ENCODE data around the gene AVPI1. TPM values are rescaled to one million over a fixed set of nuclear protein-coding genes. Genes with fewer than 3 reads are reported as not detected.

AVPI1 gene, protein sequence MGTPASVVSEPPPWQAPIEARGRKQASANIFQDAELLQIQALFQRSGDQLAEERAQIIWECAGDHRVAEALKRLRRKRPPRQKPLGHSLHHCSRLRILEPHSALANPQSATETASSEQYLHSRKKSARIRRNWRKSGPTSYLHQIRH
- 100 to 1,000 TPM; 113 to 253 (median 170) TPM for total RNA-seq

DNA sequence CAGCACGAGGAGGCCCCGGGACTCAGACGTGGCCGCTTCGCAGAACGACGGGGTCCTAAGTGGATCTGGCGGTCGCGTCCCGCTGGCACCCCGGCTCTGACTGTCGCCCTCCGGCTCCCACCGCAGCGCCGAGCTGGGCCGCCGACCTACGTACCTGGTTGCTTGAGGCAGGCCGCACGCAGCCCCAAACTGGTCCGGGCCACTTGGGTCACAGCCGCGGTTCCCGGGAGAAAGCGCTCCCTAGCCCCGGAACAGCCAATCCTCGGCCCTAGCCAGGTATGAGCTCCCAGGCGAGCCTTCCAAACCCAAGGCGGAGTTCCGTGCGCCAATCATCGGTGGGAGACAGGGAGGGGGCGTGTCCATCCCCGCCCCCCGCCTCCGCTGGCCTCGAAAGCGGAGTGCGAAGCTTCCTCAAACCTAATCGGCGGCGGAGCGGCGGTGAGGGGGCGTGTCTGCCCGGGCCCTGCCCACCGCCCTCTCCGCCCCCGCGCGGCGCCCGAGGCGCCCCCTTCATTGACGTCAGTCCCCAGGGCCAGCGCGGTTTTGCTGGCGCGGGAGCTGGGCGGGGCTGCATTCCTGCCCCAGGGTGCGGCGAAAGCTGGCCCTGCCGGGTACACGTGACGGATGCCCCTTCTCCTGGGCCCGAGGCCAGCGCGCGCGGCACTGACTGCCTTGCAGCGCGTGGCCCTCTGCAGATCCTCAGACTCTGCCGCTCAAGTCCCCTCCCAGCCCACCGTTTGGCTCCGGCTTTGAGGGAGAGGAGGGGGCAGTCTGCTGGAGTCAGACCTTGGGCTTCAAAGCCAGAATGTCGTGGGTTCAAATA, at the start of gene AVPI1:
TSS of gene AVPI1 (minus strand) at position 280 of the 823 bp plus-strand sequence. CDS start 7,336 bp downstream, outside the sequence.
- no peaks in the 10 kb centered on the region for H3K36me3 ChIP-seq
- DNase-seq (ENCODE audit: low spot score in 2 of 2) = peak; percentile 93 to 96
- peak within 1 kb of the TSS; percentile 90 to 100 (median 98) for H3K27ac ChIP-seq
- H3K4me3 ChIP-seq = peak within 1 kb of the TSS; percentile 58 to 94 (median 86)
- peaks cover 0 to 68% (median 34%) of the 10 kb centered on the region in 4 donors for H3K4me1 ChIP-seq
- TF ChIP-seq POLR2A (IDR thresholded peaks at IDR 0.05) (peak; percentile 99), EP300 (IDR thresholded peaks at IDR 0.05) (peak; percentile 95 to 99)
- TF ChIP-seq, protein P1, sequence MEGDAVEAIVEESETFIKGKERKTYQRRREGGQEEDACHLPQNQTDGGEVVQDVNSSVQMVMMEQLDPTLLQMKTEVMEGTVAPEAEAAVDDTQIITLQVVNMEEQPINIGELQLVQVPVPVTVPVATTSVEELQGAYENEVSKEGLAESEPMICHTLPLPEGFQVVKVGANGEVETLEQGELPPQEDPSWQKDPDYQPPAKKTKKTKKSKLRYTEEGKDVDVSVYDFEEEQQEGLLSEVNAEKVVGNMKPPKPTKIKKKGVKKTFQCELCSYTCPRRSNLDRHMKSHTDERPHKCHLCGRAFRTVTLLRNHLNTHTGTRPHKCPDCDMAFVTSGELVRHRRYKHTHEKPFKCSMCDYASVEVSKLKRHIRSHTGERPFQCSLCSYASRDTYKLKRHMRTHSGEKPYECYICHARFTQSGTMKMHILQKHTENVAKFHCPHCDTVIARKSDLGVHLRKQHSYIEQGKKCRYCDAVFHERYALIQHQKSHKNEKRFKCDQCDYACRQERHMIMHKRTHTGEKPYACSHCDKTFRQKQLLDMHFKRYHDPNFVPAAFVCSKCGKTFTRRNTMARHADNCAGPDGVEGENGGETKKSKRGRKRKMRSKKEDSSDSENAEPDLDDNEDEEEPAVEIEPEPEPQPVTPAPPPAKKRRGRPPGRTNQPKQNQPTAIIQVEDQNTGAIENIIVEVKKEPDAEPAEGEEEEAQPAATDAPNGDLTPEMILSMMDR (IDR thresholded peaks at IDR 0.05) = peak in 1 of 5 experiments; percentile 19
- H3K9me3 ChIP-seq = no peaks in the 10 kb centered on the region
- H3K27me3 ChIP-seq = no peaks in the 10 kb centered on the region
- WGBS, 2 donors = 0 to 1% methylated on average over 60 to 64 of the region's 78 CpGs

DNA sequence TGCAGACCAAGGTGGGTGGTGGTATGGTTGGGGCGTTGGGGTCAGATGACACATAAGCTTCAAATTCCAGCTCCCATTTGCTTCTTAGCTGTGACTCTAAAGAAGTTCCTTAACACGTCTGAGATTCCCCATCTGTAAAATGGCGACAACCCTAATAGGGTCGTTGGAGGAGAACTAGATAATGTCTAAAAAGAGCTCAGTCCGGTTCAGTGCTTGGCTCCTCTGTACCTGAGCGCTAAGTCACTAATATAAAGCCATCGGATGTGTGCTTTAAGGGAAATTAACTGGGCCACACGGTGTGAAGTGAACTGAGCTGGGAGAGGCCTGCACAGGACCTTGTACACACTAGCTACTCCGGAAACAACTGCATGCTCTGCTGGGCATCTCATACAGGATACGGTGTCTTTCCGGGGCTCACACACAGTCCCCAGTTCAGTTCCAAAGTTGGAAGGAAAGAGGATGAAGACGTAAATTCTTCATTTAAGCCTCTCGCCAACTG, 49.4 kb upstream of the AVPI1 start:
- H3K36me3 ChIP-seq = peaks cover 0 to 16% (median 0%) of the 10 kb centered on the region in 3 donors
- no peaks in the 10 kb centered on the region for H3K27me3 ChIP-seq
- no peaks in the 10 kb centered on the region for H3K9me3 ChIP-seq
- no peak for DNase-seq (ENCODE audit: low spot score in 2 of 2)
- peak overlapping the region; percentile 79 to 94 (median 86) for H3K4me3 ChIP-seq
- TF ChIP-seq, protein P1 (IDR thresholded peaks at IDR 0.05) = no peak
- TF ChIP-seq EP300 (IDR thresholded peaks at IDR 0.05) (no peak), POLR2A (IDR thresholded peaks at IDR 0.05) (no peak)
- WGBS, 2 donors = 69 to 71% methylated on average over 13 of the region's 13 CpGs
- peak overlapping the region in 3 of 4 donors; percentile 88 to 96 (median 95) for H3K27ac ChIP-seq
- peaks cover 0 to 34% (median 9%) of the 10 kb centered on the region in 4 donors for H3K4me1 ChIP-seq

DNA sequence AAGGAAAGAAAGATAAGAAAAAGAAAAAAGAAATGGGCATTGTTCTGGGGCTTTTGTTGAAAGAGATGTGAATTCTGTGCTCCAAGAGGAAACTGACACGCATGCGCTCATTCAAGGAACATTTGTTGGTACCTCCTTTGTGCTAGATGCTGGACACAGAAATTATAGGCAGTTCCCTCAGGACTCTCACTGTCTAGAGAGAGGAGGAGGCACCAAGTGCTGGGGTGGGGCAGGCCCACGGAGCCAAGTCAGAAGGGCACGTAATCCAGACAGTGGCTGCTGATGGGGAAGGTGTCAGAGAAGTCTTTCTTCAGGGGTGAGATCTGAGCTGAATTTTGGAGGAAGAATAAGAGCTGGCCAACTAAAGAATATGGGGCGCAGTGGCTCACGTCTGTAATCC, 47.0 kb upstream of the AVPI1 start:
- 74 to 80% methylated on average over 6 of the region's 6 CpGs for WGBS, 2 donors
- H3K27ac ChIP-seq = no peak overlapping the region

DNA sequence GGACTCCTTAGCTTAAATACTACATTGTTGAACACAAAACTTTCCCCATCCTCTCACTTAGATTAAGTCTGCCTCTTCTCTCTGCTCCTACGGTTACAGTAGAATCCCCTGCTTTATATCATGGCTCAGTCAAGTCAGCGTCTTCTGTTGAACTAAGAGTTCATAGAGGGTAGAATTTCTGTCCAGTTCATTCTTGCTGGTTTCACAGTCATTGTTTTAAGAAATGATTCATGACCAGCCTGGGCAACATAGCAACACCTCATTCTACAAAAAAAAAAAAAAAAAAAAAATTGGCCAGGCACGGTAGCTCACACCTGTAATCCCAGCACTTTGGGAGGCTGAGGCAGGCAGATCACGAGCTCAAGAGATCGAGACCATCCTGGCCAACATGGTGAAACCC, 46.2 kb upstream of the AVPI1 start:
- Histone ChIP-seq H3K36me3 (no peaks in the 10 kb centered on the region), H3K27ac (no peak overlapping the region), H3K4me3 (no peak overlapping the region), H3K4me1 (peaks cover 0 to 19% (median 4%) of the 10 kb centered on the region in 4 donors), H3K27me3 (no peaks in the 10 kb centered on the region), H3K9me3 (no peaks in the 10 kb centered on the region)
- WGBS, 2 donors = 88% methylated on average over 5 of the region's 5 CpGs
- DNase-seq (ENCODE audit: low spot score in 2 of 2) = no peak
- TF ChIP-seq POLR2A (IDR thresholded peaks at IDR 0.05) (no peak), EP300 (IDR thresholded peaks at IDR 0.05) (no peak)
- TF ChIP-seq, protein P1 (IDR thresholded peaks at IDR 0.05) = no peak

More for the DNA sequence above, 47.0 kb upstream of the AVPI1 start:
- TF ChIP-seq POLR2A (IDR thresholded peaks at IDR 0.05) = no peak
- TF ChIP-seq EP300 (IDR thresholded peaks at IDR 0.05) = no peak
- TF ChIP-seq, protein P1 (IDR thresholded peaks at IDR 0.05) = no peak
- Histone ChIP-seq H3K9me3 (no peaks in the 10 kb centered on the region), H3K4me3 (no peak overlapping the region), H3K4me1 (peaks cover 0 to 26% (median 8%) of the 10 kb centered on the region in 4 donors), H3K36me3 (no peaks in the 10 kb centered on the region), H3K27me3 (no peaks in the 10 kb centered on the region)
- no peak for DNase-seq (ENCODE audit: low spot score in 2 of 2)

DNA sequence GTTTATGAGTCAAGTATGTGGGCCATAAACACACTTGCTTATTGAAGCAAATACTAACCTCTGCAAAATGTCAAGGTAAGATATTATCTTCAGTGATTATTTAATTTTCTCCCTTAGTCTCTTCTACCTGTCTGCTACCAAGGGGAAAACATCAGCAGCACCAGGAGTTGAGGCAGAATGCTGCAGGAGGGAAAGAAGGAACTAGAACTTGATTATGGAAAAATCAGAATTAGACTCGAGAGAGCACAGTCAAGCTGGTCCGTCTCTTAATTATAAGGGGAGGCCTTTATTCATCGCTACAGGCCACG, 45.0 kb upstream of the AVPI1 start:
- no peaks in the 10 kb centered on the region for H3K36me3 ChIP-seq
- H3K4me3 ChIP-seq = no peak overlapping the region
- H3K4me1 ChIP-seq = peaks cover 0 to 14% (median 0%) of the 10 kb centered on the region in 4 donors
- DNase-seq (ENCODE audit: low spot score in 2 of 2) = no peak
- 73 to 76% methylated on average over 4 of the region's 4 CpGs for WGBS, 2 donors
- no peak overlapping the region for H3K27ac ChIP-seq
- H3K27me3 ChIP-seq = no peaks in the 10 kb centered on the region
- TF ChIP-seq POLR2A (IDR thresholded peaks at IDR 0.05) (no peak), EP300 (IDR thresholded peaks at IDR 0.05) (no peak)
- TF ChIP-seq, protein P1 (IDR thresholded peaks at IDR 0.05) = no peak
- no peaks in the 10 kb centered on the region for H3K9me3 ChIP-seq

Measured in tibial nerve (tissue), 4 donors.